Hepatocyte (in vitro differentiated cells): ENCODE measurements around the gene AANAT.

ENCODE experiments used
- CTCF ChIP-seq: fragments of 200-600 bp; sonication (generic); IDR thresholded peaks from 2 replicates; pipeline ENCODE4 v1.5.1; 2016; ENCODE audit warnings: antibody characterized with exemption, mild to moderate bottlenecking; ENCODE audit not compliant: poor library complexity
- EZH2phosphoT487 ChIP-seq: fragments of 200-600 bp; sonication (generic); IDR thresholded peaks from one replicate; pipeline ENCODE4 v1.6.1; 2018; ENCODE audit warnings: antibody characterized with exemption, mild to moderate bottlenecking, low read depth, moderate library complexity; ENCODE audit not compliant: unreplicated experiment, severe bottlenecking

- TF ChIP-seq CTCF = no peak
- TF ChIP-seq EZH2phosphoT487 = no peak
Observed at GRCh38 chr17:76469076-76469990, 1.9 kb downstream of the AANAT start.
